Vagina (tissue), 2 donors: Measurements from ENCODE around the gene CCNA2. TPM values are rescaled to one million over a fixed set of nuclear protein-coding genes. Genes with fewer than 3 reads are reported as not detected.

Source experiments
- DNase-seq, 2 donors: peaks; one replicate each; pipeline ENCODE4 v3.0.0-alpha.2; 2017; ENCODE audit errors: extremely low spot score in 2 of 2
- H3K27ac ChIP-seq: fragments of 200-600 bp; sonication (generic); one replicate; pipeline ENCODE4 v1.5.1; 2019
- H3K27me3 ChIP-seq: fragments of 200-600 bp; sonication (generic); one replicate; pipeline ENCODE4 v1.5.1; 2019
- H3K36me3 ChIP-seq, 2 donors: fragments of 200-600 bp; sonication (generic); one replicate each; pipeline ENCODE4 v1.5.1; 2017 to 2019
- H3K4me1 ChIP-seq: fragments of 200-600 bp; sonication (generic); one replicate; pipeline ENCODE4 v1.5.1; 2019
- H3K4me3 ChIP-seq, 2 donors: fragments of 200-600 bp; sonication (generic); 1 replicate in 1 of 2; 2 replicates in 1 of 2; pipeline ENCODE4 v1.5.1; 2016 to 2019
- H3K9me3 ChIP-seq: fragments of 200-600 bp; sonication (generic); one replicate; pipeline ENCODE4 v1.5.1; 2019
- POLR2A ChIP-seq, 2 donors: fragments of 450-650 bp; IDR thresholded peaks; one replicate each; pipeline ENCODE4 v1.6.1; 2017; ENCODE audit warnings: antibody characterized with exemption in 2 of 2, mild to moderate bottlenecking in 2 of 2, moderate library complexity in 2 of 2
- POLR2AphosphoS5 ChIP-seq, 2 donors: sonication (generic); formaldehyde crosslinking; IDR thresholded peaks; one replicate each; pipeline ENCODE4 v1.9.0; 2017; ENCODE audit warnings: antibody characterized with exemption in 2 of 2, mild to moderate bottlenecking in 2 of 2, low read depth in 1 of 2; ENCODE audit not compliant: insufficient read depth in 1 of 2
- intact Hi-C: fragments of 100-400 bp; cut with DNase I; formaldehyde crosslinking; loops from one replicate; pipeline ENCODE4 v1.15.1; 2023
- total RNA-seq: library from RNA; depleted of rRNA; stranded (reverse); fragments of >200 nt; gene quantifications from one replicate; pipeline ENCODE4 v1.2.3, GENCODE V29; 2016
- TF ChIP-seq, protein P1 (sequence below), 3 experiments: fragments of 450-650 bp in 2 of 3; fragments of 200-600 bp in 1 of 3; sonication (generic) in 1 of 3; IDR thresholded peaks; one replicate each; pipeline ENCODE4 v1.5.1; 2017 to 2019; ENCODE audit warnings: antibody characterized with exemption in 3 of 3, mild to moderate bottlenecking in 2 of 3, moderate library complexity in 2 of 3

Gene CCNA2
- total RNA-seq, 1 donor from 2014 or later: 5.4 TPM

DNA sequence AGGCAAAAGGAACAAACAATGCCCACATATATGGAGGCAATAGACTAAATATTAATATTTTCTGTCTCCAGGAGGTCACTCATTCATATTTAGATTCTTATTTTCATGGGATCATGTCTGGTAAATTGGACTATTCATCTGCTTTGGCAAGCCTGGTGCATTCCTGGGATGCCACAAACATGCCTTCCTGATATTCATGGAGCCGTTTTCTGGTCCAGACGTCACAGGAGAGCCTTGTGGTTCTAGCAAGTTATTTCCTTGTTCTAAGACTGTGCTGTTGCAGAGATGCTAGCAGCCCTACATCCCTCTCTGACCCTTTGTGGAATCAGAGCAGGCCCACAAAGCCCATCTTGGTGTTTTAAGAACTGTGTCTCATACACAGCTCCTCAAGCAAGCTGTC, 38.7 kb downstream of the CCNA2 start:
- no peaks in the 10 kb centered on the region for H3K27me3 ChIP-seq
- H3K9me3 ChIP-seq: no peaks in the 10 kb centered on the region
- H3K4me3 ChIP-seq: no peak overlapping the region
- TF ChIP-seq, protein P1, sequence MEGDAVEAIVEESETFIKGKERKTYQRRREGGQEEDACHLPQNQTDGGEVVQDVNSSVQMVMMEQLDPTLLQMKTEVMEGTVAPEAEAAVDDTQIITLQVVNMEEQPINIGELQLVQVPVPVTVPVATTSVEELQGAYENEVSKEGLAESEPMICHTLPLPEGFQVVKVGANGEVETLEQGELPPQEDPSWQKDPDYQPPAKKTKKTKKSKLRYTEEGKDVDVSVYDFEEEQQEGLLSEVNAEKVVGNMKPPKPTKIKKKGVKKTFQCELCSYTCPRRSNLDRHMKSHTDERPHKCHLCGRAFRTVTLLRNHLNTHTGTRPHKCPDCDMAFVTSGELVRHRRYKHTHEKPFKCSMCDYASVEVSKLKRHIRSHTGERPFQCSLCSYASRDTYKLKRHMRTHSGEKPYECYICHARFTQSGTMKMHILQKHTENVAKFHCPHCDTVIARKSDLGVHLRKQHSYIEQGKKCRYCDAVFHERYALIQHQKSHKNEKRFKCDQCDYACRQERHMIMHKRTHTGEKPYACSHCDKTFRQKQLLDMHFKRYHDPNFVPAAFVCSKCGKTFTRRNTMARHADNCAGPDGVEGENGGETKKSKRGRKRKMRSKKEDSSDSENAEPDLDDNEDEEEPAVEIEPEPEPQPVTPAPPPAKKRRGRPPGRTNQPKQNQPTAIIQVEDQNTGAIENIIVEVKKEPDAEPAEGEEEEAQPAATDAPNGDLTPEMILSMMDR (IDR thresholded peaks at IDR 0.05): no peak
- no peak for TF ChIP-seq POLR2AphosphoS5 (IDR thresholded peaks at IDR 0.05; ENCODE audit: insufficient read depth in 1 of 2, low read depth in 1 of 2)
- H3K4me1 ChIP-seq: no peaks in the 10 kb centered on the region
- DNase-seq: no peak
- H3K36me3 ChIP-seq: no peaks in the 10 kb centered on the region
- intact Hi-C loops: no loop called here
- H3K27ac ChIP-seq: no peak overlapping the region

GRCh38 chr4:121784401-121784800, 39.3 kb downstream of the CCNA2 start:
- Histone ChIP-seq H3K9me3 (no peaks in the 10 kb centered on the region), H3K4me1 (no peaks in the 10 kb centered on the region), H3K27me3 (no peaks in the 10 kb centered on the region), H3K4me3 (no peak overlapping the region), H3K36me3 (no peaks in the 10 kb centered on the region), H3K27ac (no peak overlapping the region)
- intact Hi-C loops: no loop called here
- DNase-seq: no peak
- no peak for TF ChIP-seq POLR2AphosphoS5 (IDR thresholded peaks at IDR 0.05; ENCODE audit: insufficient read depth in 1 of 2, low read depth in 1 of 2)
- TF ChIP-seq, protein P1 (IDR thresholded peaks at IDR 0.05): no peak
- TF ChIP-seq POLR2A (IDR thresholded peaks at IDR 0.05): no peak

GRCh38 chr4:121783210-121783609, 40.5 kb downstream of the CCNA2 start:
- Histone ChIP-seq H3K9me3 (no peaks in the 10 kb centered on the region), H3K4me3 (no peak overlapping the region), H3K27me3 (no peaks in the 10 kb centered on the region), H3K4me1 (no peaks in the 10 kb centered on the region), H3K27ac (no peak overlapping the region), H3K36me3 (no peaks in the 10 kb centered on the region)
- TF ChIP-seq, protein P1 (IDR thresholded peaks at IDR 0.05): no peak
- no peak for TF ChIP-seq POLR2AphosphoS5 (IDR thresholded peaks at IDR 0.05; ENCODE audit: insufficient read depth in 1 of 2, low read depth in 1 of 2)
- intact Hi-C loops: no loop called here
- no peak for DNase-seq

GRCh38 chr4:121778991-121779628, 44.6 kb downstream of the CCNA2 start:
- no peaks in the 10 kb centered on the region for H3K4me1 ChIP-seq
- no peaks in the 10 kb centered on the region for H3K36me3 ChIP-seq

GRCh38 chr4:121777625-121778024, 46.1 kb downstream of the CCNA2 start:
- intact Hi-C loops: no loop called here
- Histone ChIP-seq H3K4me3 (no peak overlapping the region), H3K36me3 (no peaks in the 10 kb centered on the region), H3K9me3 (no peaks in the 10 kb centered on the region), H3K4me1 (no peaks in the 10 kb centered on the region), H3K27ac (no peak overlapping the region), H3K27me3 (no peaks in the 10 kb centered on the region)
- TF ChIP-seq, protein P1 (IDR thresholded peaks at IDR 0.05): no peak
- no peak for TF ChIP-seq POLR2AphosphoS5 (IDR thresholded peaks at IDR 0.05; ENCODE audit: insufficient read depth in 1 of 2, low read depth in 1 of 2)
- no peak for TF ChIP-seq POLR2A (IDR thresholded peaks at IDR 0.05)
- no peak for DNase-seq

More at GRCh38 chr4:121778991-121779628, 44.6 kb downstream of the CCNA2 start:
- Histone ChIP-seq H3K27ac (no peak overlapping the region), H3K27me3 (no peaks in the 10 kb centered on the region), H3K9me3 (no peaks in the 10 kb centered on the region), H3K4me3 (no peak overlapping the region)
- DNase-seq: no peak
- TF ChIP-seq POLR2AphosphoS5 (IDR thresholded peaks at IDR 0.05; ENCODE audit: insufficient read depth in 1 of 2, low read depth in 1 of 2) (no peak), POLR2A (IDR thresholded peaks at IDR 0.05) (no peak)
- TF ChIP-seq, protein P1 (IDR thresholded peaks at IDR 0.05): no peak
- intact Hi-C loops: no loop called here
